Activated naive CD4-positive, alpha-beta T cell treated with anti-CD3 and anti-CD28 coated beads for 36 hours (primary cell): ENCODE results near the gene PFKM. TPM values are rescaled to one million over a fixed set of nuclear protein-coding genes. Genes with fewer than 3 reads are reported as not detected.
A peak's percentile ranks its signal among the peaks of the same experiment; 100 is the strongest.

Experiments
- microRNA-seq: library from miRNA; unstranded; fragments of <30 nt; microRNA quantifications from one replicate; pipeline ENCODE4 v1.2.0, GENCODE V29; 2022; ENCODE audit warnings: borderline microRNAs expressed, borderline replicate concordance
- total RNA-seq, 2 experiments: library from RNA; stranded (reverse); gene quantifications; one replicate each; pipeline ENCODE4 v1.2.3, GENCODE V29; 2021

Gene PFKM
- total RNA-seq, 2 experiments from 2014 or later: 68.2 to 71.9 TPM

Small RNA genes lying within 50 kb of the gene (microRNA-seq; reads per million reads assigned to microRNA genes)
- 7.7 reads per million, percentile 13 among the genes with 10 or more reads in this experiment for gene MIR6505

Other genes starting within 250 kb of the PFKM start
- gene VDR, start 214.4 kb upstream of the PFKM start, total RNA-seq: 10 to 100 TPM; 56.4 to 57.7 TPM
- gene TMEM106C, start 155.8 kb upstream of the PFKM start, total RNA-seq: 100 to 1,000 TPM; 226 to 247 TPM
- not detected for gene COL2A1, start 114.9 kb upstream of the PFKM start, total RNA-seq
- 10 to 100 TPM; 41.4 to 47.8 TPM for gene SENP1, start 13.3 kb upstream of the PFKM start, total RNA-seq
- gene ASB8, start 38.2 kb downstream of the PFKM start, total RNA-seq: 10 to 100 TPM; 36.7 to 47.9 TPM
- gene CCDC184, start 64.3 kb downstream of the PFKM start, total RNA-seq: under 1 TPM in 1 of 2 experiments, not detected in 1; 0.14 TPM
- gene OR10AD1, start 83.9 kb downstream of the PFKM start, total RNA-seq: not detected
- 1 to 10 TPM; 3.5 to 6.0 TPM for gene ZNF641, start 231.6 kb downstream of the PFKM start, total RNA-seq